NB4 (cell line): ENCODE results near the gene USH2A.

Experiments
- DNase-seq: peaks from one replicate; pipeline ENCODE4 v3.0.0; 2010; ENCODE audit warnings: low read depth
- H3K4me3 ChIP-seq: one replicate; pipeline ENCODE4 v1.5.1; 2011; ENCODE audit warnings: mild to moderate bottlenecking, low read depth, low read length, moderate library complexity
- MYC ChIP-seq: IDR thresholded peaks from 2 replicates; pipeline ENCODE4 v1.6.1; 2011; ENCODE audit warnings: low read depth, low read length
- POLR2A ChIP-seq: IDR thresholded peaks from 2 replicates; pipeline ENCODE4 v1.6.1; 2011; ENCODE audit warnings: mild to moderate bottlenecking; ENCODE audit not compliant: insufficient read length; ENCODE audit errors: extremely low read depth
- TF ChIP-seq, protein P1 (sequence below): IDR thresholded peaks from 2 replicates; pipeline ENCODE4 v1.6.1; 2011; ENCODE audit warnings: low read depth, low read length
- TF ChIP-seq, protein P2 (sequence below): IDR thresholded peaks from one replicate; pipeline ENCODE4 v1.5.1; 2012; ENCODE audit warnings: low read depth, low read length

USH2A gene

DNA sequence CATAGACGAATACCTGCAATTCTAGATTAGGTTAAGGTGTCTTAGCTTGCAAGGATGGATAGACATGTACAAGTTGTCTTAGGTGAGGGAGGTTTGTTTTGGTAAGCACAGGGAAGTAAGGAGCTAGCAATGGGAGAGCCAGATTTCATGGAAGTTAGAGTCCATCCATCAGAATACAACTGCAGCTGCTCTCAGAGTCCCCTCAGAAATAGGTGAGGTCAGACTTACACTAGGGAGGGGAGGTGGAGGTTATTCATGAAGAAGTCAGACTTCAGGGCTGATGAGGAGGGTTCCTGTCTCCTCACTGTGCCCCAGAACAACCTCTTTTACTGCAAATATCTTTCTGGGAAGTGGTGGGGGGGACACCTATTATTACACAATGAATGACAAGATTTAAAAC, 770.9 kb downstream of the USH2A start:
- no peak overlapping the region for H3K4me3 ChIP-seq
- TF ChIP-seq, protein P1, sequence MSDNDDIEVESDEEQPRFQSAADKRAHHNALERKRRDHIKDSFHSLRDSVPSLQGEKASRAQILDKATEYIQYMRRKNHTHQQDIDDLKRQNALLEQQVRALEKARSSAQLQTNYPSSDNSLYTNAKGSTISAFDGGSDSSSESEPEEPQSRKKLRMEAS: no peak
- no peak for TF ChIP-seq POLR2A
- no peak for DNase-seq

DNA sequence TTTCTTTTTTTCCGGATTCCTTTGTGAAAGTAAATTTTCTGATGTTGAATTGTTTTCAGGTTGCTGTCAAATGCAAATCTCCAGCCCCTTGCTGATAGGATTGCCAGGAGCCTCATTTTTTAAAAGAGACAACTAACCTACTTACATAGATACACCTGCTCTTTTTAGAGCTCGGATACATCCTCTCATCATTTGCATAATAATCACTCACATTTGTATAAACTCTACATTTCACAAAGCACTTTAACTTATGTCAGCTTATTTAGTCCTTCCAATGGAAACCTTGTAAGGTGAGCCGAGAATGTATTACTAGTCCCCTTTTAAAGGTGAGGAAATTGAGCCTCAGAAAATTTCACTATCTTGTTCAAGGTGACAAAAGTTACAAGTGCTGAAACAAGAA, 771.4 kb downstream of the USH2A start:
- TF ChIP-seq, protein P1: no peak
- TF ChIP-seq POLR2A: no peak
- no peak for TF ChIP-seq MYC
- TF ChIP-seq, protein P2, sequence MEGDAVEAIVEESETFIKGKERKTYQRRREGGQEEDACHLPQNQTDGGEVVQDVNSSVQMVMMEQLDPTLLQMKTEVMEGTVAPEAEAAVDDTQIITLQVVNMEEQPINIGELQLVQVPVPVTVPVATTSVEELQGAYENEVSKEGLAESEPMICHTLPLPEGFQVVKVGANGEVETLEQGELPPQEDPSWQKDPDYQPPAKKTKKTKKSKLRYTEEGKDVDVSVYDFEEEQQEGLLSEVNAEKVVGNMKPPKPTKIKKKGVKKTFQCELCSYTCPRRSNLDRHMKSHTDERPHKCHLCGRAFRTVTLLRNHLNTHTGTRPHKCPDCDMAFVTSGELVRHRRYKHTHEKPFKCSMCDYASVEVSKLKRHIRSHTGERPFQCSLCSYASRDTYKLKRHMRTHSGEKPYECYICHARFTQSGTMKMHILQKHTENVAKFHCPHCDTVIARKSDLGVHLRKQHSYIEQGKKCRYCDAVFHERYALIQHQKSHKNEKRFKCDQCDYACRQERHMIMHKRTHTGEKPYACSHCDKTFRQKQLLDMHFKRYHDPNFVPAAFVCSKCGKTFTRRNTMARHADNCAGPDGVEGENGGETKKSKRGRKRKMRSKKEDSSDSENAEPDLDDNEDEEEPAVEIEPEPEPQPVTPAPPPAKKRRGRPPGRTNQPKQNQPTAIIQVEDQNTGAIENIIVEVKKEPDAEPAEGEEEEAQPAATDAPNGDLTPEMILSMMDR: no peak
- no peak for DNase-seq
- no peak overlapping the region for H3K4me3 ChIP-seq

DNA sequence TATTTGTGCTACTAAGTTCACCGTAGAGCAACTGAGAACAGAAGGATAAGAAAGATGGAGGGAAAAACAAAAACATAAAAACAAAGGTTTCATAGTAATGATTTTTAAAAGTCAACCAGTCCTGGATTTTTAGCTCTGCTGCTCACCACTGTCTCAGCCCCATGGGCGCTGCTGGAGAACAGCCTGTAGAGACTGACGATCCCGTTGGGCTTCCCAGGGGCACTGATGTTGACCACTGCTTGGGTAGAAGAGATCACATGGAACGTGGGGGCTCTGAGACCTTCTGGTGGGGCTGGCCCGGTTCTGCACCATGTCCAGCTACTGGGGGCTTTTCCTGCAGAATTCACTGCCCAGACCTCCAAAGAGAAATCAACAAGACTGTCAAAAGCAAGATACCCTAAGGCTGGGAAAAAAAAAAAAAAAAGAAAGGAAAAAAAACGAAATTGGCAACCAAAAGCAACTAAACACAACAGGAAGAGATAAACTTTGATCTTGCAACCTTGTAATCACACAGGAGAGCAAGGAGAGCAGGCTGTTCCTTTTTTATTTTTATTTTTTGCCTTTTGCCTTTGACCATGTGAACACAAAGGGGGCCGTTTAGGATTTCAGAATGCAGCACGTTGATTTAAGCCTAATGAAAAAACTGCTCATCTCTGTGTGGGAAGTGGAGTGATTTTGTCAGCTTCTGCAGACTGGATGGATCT, 772.6 kb downstream of the USH2A start:
- TF ChIP-seq, protein P1: no peak
- TF ChIP-seq, protein P2: no peak
- TF ChIP-seq POLR2A (no peak), MYC (no peak)
- no peak overlapping the region for H3K4me3 ChIP-seq
- DNase-seq: no peak

DNA sequence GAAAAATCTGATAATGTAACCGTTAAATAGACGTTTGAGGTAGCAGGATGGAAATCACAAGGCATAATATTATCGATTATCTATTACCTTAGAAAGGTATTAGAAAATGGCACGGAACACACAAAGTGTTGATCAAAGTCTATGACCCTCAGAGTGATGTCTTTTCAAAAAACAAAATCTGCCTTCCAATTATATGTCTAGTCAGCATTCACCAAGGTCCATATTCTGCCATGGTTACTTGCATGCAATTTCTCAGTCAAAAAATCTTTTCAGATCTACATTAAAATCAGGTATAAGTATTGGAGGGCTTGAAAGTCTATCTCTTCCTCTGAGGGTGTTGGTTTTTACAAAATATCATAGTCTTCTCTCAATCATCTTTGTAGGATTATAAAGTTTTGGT, 774.3 kb downstream of the USH2A start:
- H3K4me3 ChIP-seq: no peak overlapping the region
- no peak for DNase-seq
- TF ChIP-seq, protein P2: no peak
- TF ChIP-seq, protein P1: no peak
- no peak for TF ChIP-seq MYC
- no peak for TF ChIP-seq POLR2A

DNA sequence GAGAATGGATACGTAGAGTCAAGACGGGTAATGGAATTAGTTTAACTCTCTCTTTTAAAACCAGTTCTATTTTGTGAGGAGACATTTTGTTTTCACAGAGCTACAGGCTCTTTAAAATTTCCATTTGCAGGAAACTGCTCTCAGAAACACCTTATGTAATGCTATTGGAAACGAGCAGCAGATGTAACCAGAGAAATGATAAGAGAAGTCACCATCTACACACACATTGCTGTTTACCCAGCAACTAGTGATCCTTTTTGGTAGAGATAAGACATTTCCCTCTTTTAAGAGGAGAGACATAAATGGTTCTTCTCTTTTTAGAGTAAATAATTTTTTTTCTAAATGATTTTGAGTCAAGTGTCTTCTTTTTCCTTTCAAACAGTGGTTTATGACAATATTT, 775.5 kb downstream of the USH2A start:
- H3K4me3 ChIP-seq: no peak overlapping the region

DNA sequence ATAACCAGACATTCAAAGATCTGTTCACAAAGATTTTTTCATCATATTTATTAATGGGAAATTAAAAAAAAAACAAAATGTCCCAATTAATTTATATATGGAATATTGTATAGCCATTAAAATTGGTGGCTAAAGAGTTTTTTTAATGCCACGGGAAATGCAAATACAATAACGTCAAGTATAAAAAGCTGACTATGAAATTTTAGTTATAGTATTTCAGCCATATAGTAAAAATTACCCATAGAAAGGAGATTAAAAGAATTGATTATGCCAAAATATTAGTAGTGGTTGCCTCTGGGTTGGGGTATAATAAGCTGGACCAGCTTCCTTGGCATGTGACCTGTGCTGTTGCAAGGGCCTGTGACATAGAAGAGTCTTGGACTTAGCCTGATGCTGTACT, 777.4 kb downstream of the USH2A start:
- no peak for DNase-seq
- TF ChIP-seq, protein P2: no peak
- no peak for TF ChIP-seq POLR2A
- TF ChIP-seq MYC: no peak
- TF ChIP-seq, protein P1: no peak
- H3K4me3 ChIP-seq: no peak overlapping the region

More for the DNA sequence above, 775.5 kb downstream of the USH2A start:
- TF ChIP-seq POLR2A: no peak
- no peak for TF ChIP-seq MYC
- TF ChIP-seq, protein P1: no peak
- no peak for DNase-seq
